NT2/D1 (cell line): ENCODE results near the gene RAPGEF4.

ENCODE experiments used
- DNase-seq: peaks from one replicate; pipeline ENCODE4 v3.0.0-alpha.2; 2011; ENCODE audit warnings: low read depth, low spot score
- H3K27me3 ChIP-seq: 2 replicates; pipeline ENCODE4 v1.6.0; 2011; ENCODE audit warnings: mild to moderate bottlenecking; ENCODE audit not compliant: insufficient read length, insufficient read depth
- H3K36me3 ChIP-seq: 2 replicates; pipeline ENCODE4 v1.6.1; 2011; ENCODE audit warnings: mild to moderate bottlenecking, low read length, mixed read lengths; ENCODE audit not compliant: insufficient read depth, insufficient read length
- H3K4me1 ChIP-seq: 2 replicates; pipeline ENCODE4 v1.5.1; 2011; ENCODE audit not compliant: insufficient read depth, insufficient read length
- H3K4me3 ChIP-seq: 2 replicates; pipeline ENCODE4 v1.5.1; 2011; ENCODE audit warnings: low read depth; ENCODE audit not compliant: insufficient read length
- H3K9ac ChIP-seq: 2 replicates; pipeline ENCODE4 v1.6.0; 2011; ENCODE audit warnings: low read depth; ENCODE audit not compliant: insufficient read length
- H3K9me3 ChIP-seq: 2 replicates; pipeline ENCODE4 v1.5.1; 2011; ENCODE audit warnings: mild to moderate bottlenecking, low read length; ENCODE audit not compliant: insufficient read depth
- SUZ12 ChIP-seq: IDR thresholded peaks from 2 replicates; pipeline ENCODE4 v1.6.1; 2011; ENCODE audit not compliant: insufficient read length, insufficient read depth; ENCODE audit errors: extremely low read depth
- YY1 ChIP-seq: IDR thresholded peaks from 2 replicates; pipeline ENCODE4 v1.6.1; 2011; ENCODE audit not compliant: insufficient read length, insufficient read depth
- ZNF274 ChIP-seq: IDR thresholded peaks from 2 replicates; pipeline ENCODE4 v1.6.1; 2011; ENCODE audit warnings: mild to moderate bottlenecking, low read depth, low read length

Gene RAPGEF4

GRCh38 chr2:173064151-173064805, 328.6 kb downstream of the RAPGEF4 start:
- Histone ChIP-seq H3K4me1 (no peaks in the 10 kb centered on the region), H3K27me3 (no peaks in the 10 kb centered on the region), H3K36me3 (no peaks in the 10 kb centered on the region), H3K9ac (no peak overlapping the region), H3K9me3 (no peaks in the 10 kb centered on the region), H3K4me3 (no peak overlapping the region)
- no peak for DNase-seq
- no peak for TF ChIP-seq SUZ12
- TF ChIP-seq ZNF274: no peak
- TF ChIP-seq YY1: no peak

- no peak for DNase-seq
- no peak for TF ChIP-seq SUZ12
- TF ChIP-seq ZNF274: no peak
- H3K9ac ChIP-seq: no peak overlapping the region
- no peaks in the 10 kb centered on the region for H3K27me3 ChIP-seq
- no peaks in the 10 kb centered on the region for H3K9me3 ChIP-seq
- H3K36me3 ChIP-seq: no peaks in the 10 kb centered on the region
- no peaks in the 10 kb centered on the region for H3K4me1 ChIP-seq
- H3K4me3 ChIP-seq: no peak overlapping the region
Observed at GRCh38 chr2:173066887-173067676, 331.4 kb downstream of the RAPGEF4 start.

- Histone ChIP-seq H3K9me3 (no peaks in the 10 kb centered on the region), H3K9ac (peak overlapping the region; percentile 88)
Observed at GRCh38 chr2:173075056-173075780, 339.6 kb downstream of the RAPGEF4 start.

GRCh38 chr2:173075781-173076580, 340.3 kb downstream of the RAPGEF4 start, which contains the start of gene MAP3K20:
TSS of gene MAP3K20 (plus strand) at chr2:173075846. CDS start at chr2:173091032, 15,186 bp downstream.
- no peak for TF ChIP-seq SUZ12
- TF ChIP-seq YY1: no peak
- TF ChIP-seq ZNF274: no peak
- no peaks in the 10 kb centered on the region for H3K9me3 ChIP-seq
- no peak for DNase-seq

More at GRCh38 chr2:173075056-173075780, 339.6 kb downstream of the RAPGEF4 start:
- TF ChIP-seq SUZ12 (no peak), YY1 (no peak), ZNF274 (no peak)
- DNase-seq: no peak
- Histone ChIP-seq H3K36me3 (no peaks in the 10 kb centered on the region), H3K4me1 (no peaks in the 10 kb centered on the region), H3K4me3 (peak overlapping the region; percentile 77), H3K27me3 (peaks cover 8% of the 10 kb centered on the region)

GRCh38 chr2:173076581-173077345, 341.1 kb downstream of the RAPGEF4 start:
- TF ChIP-seq ZNF274: no peak
- TF ChIP-seq SUZ12: no peak
- TF ChIP-seq YY1: no peak
- Histone ChIP-seq H3K4me3 (peak overlapping the region; percentile 77), H3K9ac (peak overlapping the region; percentile 88), H3K36me3 (no peaks in the 10 kb centered on the region), H3K4me1 (no peaks in the 10 kb centered on the region), H3K9me3 (no peaks in the 10 kb centered on the region), H3K27me3 (peaks cover 8% of the 10 kb centered on the region)
- DNase-seq: no peak

More at GRCh38 chr2:173075781-173076580, 340.3 kb downstream of the RAPGEF4 start, which contains the start of gene MAP3K20:
- Histone ChIP-seq H3K9ac (peak within 1 kb of the TSS; percentile 88), H3K36me3 (no peaks in the 10 kb centered on the region), H3K4me1 (no peaks in the 10 kb centered on the region), H3K4me3 (peak within 1 kb of the TSS; percentile 77), H3K27me3 (peaks cover 8% of the 10 kb centered on the region)

- Histone ChIP-seq H3K27me3 (peaks cover 4% of the 10 kb centered on the region), H3K9me3 (no peaks in the 10 kb centered on the region), H3K9ac (no peak overlapping the region), H3K36me3 (peaks cover 4% of the 10 kb centered on the region), H3K4me1 (no peaks in the 10 kb centered on the region), H3K4me3 (no peak overlapping the region)
- DNase-seq: no peak
- TF ChIP-seq ZNF274 (no peak), SUZ12 (no peak), YY1 (no peak)
Observed at GRCh38 chr2:173077506-173078177, 342.0 kb downstream of the RAPGEF4 start.
